ENCODE data around the gene TMEM88.

GRCh38 chr17:7823581-7824001 is 31.3 kb upstream of the TMEM88 start:
- TF ChIP-seq POLR2AphosphoS5 (IDR thresholded peaks at IDR 0.05; ENCODE audit: low read depth, low read length), result no peak
- TF ChIP-seq POLR2A (IDR thresholded peaks at IDR 0.05; ENCODE audit: low read depth, low read length), result no peak

Measured in GM12892 (cell line).